GM23248 (cell line): ENCODE results near the gene EPHB3. TPM values are rescaled to one million over a fixed set of nuclear protein-coding genes. Genes with fewer than 3 reads are reported as not detected.
A peak's percentile ranks its signal among the peaks of the same experiment; 100 is the strongest.

Experiments used
- DNase-seq: peaks from one replicate; pipeline ENCODE4 v3.0.0-alpha.2; 2015
- H2AFZ ChIP-seq: fragments of 200-600 bp; sonication (generic); 2 replicates; pipeline ENCODE4 v1.6.1; 2016; ENCODE audit warnings: antibody characterized with exemption
- H3F3A ChIP-seq: fragments of 200-600 bp; sonication (generic); 2 replicates; pipeline ENCODE4 v1.6.1; 2016; ENCODE audit warnings: mild to moderate bottlenecking, antibody characterized with exemption, mixed run types; ENCODE audit not compliant: insufficient read depth
- H3K27ac ChIP-seq: fragments of 200-600 bp; sonication (generic); 2 replicates; pipeline ENCODE4 v1.5.1; 2016; ENCODE audit warnings: mild to moderate bottlenecking
- H3K27me3 ChIP-seq: fragments of 200-600 bp; sonication (generic); replicated peaks from 2 replicates; pipeline ENCODE4 v1.6.1; 2016; ENCODE audit warnings: mild to moderate bottlenecking; ENCODE audit not compliant: insufficient read depth
- H3K36me3 ChIP-seq: fragments of 200-600 bp; sonication (generic); 2 replicates; pipeline ENCODE4 v1.6.1; 2016; ENCODE audit warnings: low read depth, mild to moderate bottlenecking
- H3K4me1 ChIP-seq: fragments of 200-600 bp; sonication (generic); 2 replicates; pipeline ENCODE4 v1.6.1; 2016; ENCODE audit warnings: mild to moderate bottlenecking; ENCODE audit not compliant: insufficient read depth
- H3K4me2 ChIP-seq: fragments of 200-600 bp; sonication (generic); one replicate; pipeline ENCODE4 v1.6.1; 2016; ENCODE audit warnings: mild to moderate bottlenecking; ENCODE audit not compliant: unreplicated experiment
- H3K4me3 ChIP-seq: fragments of 200-600 bp; sonication (generic); 2 replicates; pipeline ENCODE4 v1.5.1; 2016; ENCODE audit warnings: mild to moderate bottlenecking
- H3K79me2 ChIP-seq: fragments of 200-600 bp; sonication (generic); 2 replicates; pipeline ENCODE4 v1.6.1; 2016; ENCODE audit warnings: mild to moderate bottlenecking; ENCODE audit not compliant: insufficient read depth
- H3K9ac ChIP-seq: fragments of 200-600 bp; sonication (generic); 2 replicates; pipeline ENCODE4 v1.6.1; 2016; ENCODE audit warnings: mild to moderate bottlenecking
- H3K9me2 ChIP-seq: fragments of 200-600 bp; sonication (generic); 2 replicates; pipeline ENCODE4 v1.6.1; 2016; ENCODE audit warnings: mixed run types, mild to moderate bottlenecking, moderate library complexity; ENCODE audit not compliant: insufficient read depth
- H3K9me3 ChIP-seq: fragments of 200-600 bp; sonication (generic); one replicate; pipeline ENCODE4 v1.6.1; 2017; ENCODE audit warnings: low read depth
- H4K20me1 ChIP-seq: fragments of 200-600 bp; sonication (generic); 2 replicates; pipeline ENCODE4 v1.6.0; 2016; ENCODE audit not compliant: insufficient read depth
- EZH2 ChIP-seq: fragments of 200-600 bp; sonication (generic); IDR thresholded peaks from 2 replicates; pipeline ENCODE4 v1.6.1; 2018; ENCODE audit warnings: antibody characterized with exemption, mild to moderate bottlenecking; ENCODE audit not compliant: insufficient read depth, poor library complexity, severe bottlenecking
- EZH2phosphoT487 ChIP-seq: fragments of 200-600 bp; sonication (generic); IDR thresholded peaks from 2 replicates; pipeline ENCODE4 v1.6.1; 2018; ENCODE audit warnings: antibody characterized with exemption, moderate library complexity, mild to moderate bottlenecking, low read depth; ENCODE audit not compliant: insufficient read depth
- WGBS, 2 experiments: methylation state at CpG; one replicate each; pipeline ENCODE4 v1.1.6; 2015 to 2017; ENCODE audit warnings: low lambda C conversion rate in 2 of 2, low coverage in 1 of 2; ENCODE audit errors: missing lambda C conversion rate in 2 of 2; 5-methylcytosine and 5-hydroxymethylcytosine counted together
- in situ Hi-C: fragments of 300-500 bp; cut with MboI; formaldehyde crosslinking; loops from 2 replicates; pipeline ENCODE4 v1.15.0; 2020
- polyA plus RNA-seq: library from polyadenylated mRNA; unstranded; fragments of >200 nt; fragmentation: Nextera tagmentation; extraction: Ambion mirVana; gene quantifications from 2 replicates; pipeline ENCODE4 v1.2.1, GENCODE V29; 2016
- total RNA-seq: library from RNA; depleted of rRNA; stranded (reverse); fragments of >200 nt; shearing (Covaris generic); gene quantifications from 2 replicates; pipeline ENCODE4 v1.2.3, GENCODE V29; 2014

The EPHB3 gene
- total and polyA plus RNA-seq, 2 experiments from 2014 or later = 1.7 to 3.0 TPM

- Histone ChIP-seq H3K79me2 (no peaks in the 10 kb centered on the region), H3K9ac (peak overlapping the region; percentile 63; the same call in 1 of the 2 replicates), H3K9me3 (no peaks in the 10 kb centered on the region), H3F3A (no peaks in the 10 kb centered on the region; the same call in 1 of the 2 replicates), H4K20me1 (no peaks in the 10 kb centered on the region), H3K4me1 (peaks cover 31% of the 10 kb centered on the region), H3K36me3 (no peaks in the 10 kb centered on the region), H3K4me2 (peak overlapping the region; percentile 79), H3K27ac (peak overlapping the region; percentile 66), H3K27me3 (no peaks in the 10 kb centered on the region), H3K4me3 (no peak overlapping the region), H3K9me2 (no peaks in the 10 kb centered on the region), H2AFZ (no peak overlapping the region)
- no peak for DNase-seq
- TF ChIP-seq EZH2 (no peak), EZH2phosphoT487 (no peak)
- WGBS, 2 experiments = 57 to 58% methylated on average over 14 of the region's 14 CpGs
- in situ Hi-C loops = no loop called here
Observed at GRCh38 chr3:184566441-184567414, 5.1 kb downstream of the EPHB3 start.

DNA sequence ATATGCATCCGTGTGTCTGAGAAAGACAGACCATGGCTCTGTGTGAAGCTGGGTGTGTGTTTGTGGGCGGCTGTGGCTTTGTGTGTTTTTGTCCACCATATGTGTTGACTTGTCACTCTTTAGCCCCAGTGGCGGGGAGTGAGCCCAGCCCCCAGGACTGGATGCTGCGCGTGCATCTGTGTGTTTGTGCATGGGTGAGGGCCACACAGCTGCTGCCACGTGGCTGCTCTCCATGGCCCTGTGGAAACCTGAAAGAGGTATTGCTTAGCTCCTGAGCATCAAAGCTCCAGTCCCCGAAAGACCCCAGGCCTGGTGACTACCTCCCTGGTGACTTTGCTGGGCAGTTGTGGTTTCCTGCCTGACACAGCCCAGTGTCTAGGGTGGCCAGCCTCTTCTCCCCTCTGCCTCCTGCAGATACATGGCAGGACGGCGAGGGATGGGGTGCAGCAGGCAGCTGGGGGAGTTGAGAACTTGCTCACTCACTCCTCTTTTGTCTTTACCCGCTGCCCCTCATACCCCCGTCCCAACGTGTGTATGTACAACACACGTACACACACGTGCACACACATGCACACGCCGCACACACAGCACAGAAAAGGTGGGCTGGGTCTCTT lies 6.5 kb downstream of the EPHB3 start:
- Histone ChIP-seq H3K79me2 (no peaks in the 10 kb centered on the region), H3K9me2 (no peaks in the 10 kb centered on the region), H3F3A (no peaks in the 10 kb centered on the region; the same call in 1 of the 2 replicates), H4K20me1 (no peaks in the 10 kb centered on the region), H3K27me3 (no peaks in the 10 kb centered on the region), H3K4me3 (peak overlapping the region; percentile 67), H3K36me3 (no peaks in the 10 kb centered on the region), H3K4me1 (peaks cover 28% of the 10 kb centered on the region), H3K9me3 (no peaks in the 10 kb centered on the region), H2AFZ (peak overlapping the region; percentile 72), H3K27ac (peak overlapping the region; percentile 52), H3K9ac (peak overlapping the region; percentile 70), H3K4me2 (peak overlapping the region; percentile 82)
- peak; percentile 38 for DNase-seq
- TF ChIP-seq EZH2phosphoT487 = no peak
- no peak for TF ChIP-seq EZH2
- in situ Hi-C loops = no loop called here
- 38 to 41% methylated on average over 16 of the region's 16 CpGs for WGBS, 2 experiments

DNA sequence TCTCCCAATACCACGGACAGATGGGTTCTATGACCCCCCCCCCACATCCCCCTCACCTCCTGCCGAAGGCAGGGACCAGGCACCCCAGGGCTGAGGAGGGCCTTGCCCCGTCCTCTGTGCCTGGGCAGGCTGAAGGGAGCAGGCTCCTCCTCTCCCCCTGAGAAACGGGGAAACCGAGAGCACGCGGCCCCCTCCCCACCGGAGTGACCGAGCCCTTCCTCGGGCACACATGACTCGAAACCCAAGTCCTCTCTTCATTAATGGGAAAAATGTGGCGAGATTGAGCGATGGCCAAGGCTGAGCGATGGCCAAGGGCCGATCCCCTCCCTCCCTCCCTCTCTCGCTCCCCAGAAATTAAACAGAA lies 7.0 kb downstream of the EPHB3 start:
- H3K9ac ChIP-seq = peak overlapping the region; percentile 70
- H3K4me2 ChIP-seq = peak overlapping the region; percentile 82
- no peaks in the 10 kb centered on the region for H3K79me2 ChIP-seq
- TF ChIP-seq EZH2 (no peak), EZH2phosphoT487 (no peak)
- H2AFZ ChIP-seq = peak overlapping the region; percentile 72
- H4K20me1 ChIP-seq = no peaks in the 10 kb centered on the region
- no peaks in the 10 kb centered on the region for H3K36me3 ChIP-seq
- no peaks in the 10 kb centered on the region for H3K9me3 ChIP-seq
- peak overlapping the region; percentile 67 for H3K4me3 ChIP-seq
- DNase-seq = no peak
- no peaks in the 10 kb centered on the region for H3K27me3 ChIP-seq
- no peaks in the 10 kb centered on the region for H3K9me2 ChIP-seq
- 1 to 2% methylated on average over 11 to 16 of the region's 16 CpGs for WGBS, 2 experiments
- H3K27ac ChIP-seq = peak overlapping the region; percentile 52
- H3K4me1 ChIP-seq = peaks cover 24% of the 10 kb centered on the region
- in situ Hi-C loops = no loop called here
- H3F3A ChIP-seq = no peaks in the 10 kb centered on the region; the same call in 1 of the 2 replicates

- Histone ChIP-seq H3K9me2 (no peaks in the 10 kb centered on the region), H3K27me3 (no peaks in the 10 kb centered on the region), H2AFZ (peak overlapping the region; percentile 72), H4K20me1 (no peaks in the 10 kb centered on the region), H3K36me3 (no peaks in the 10 kb centered on the region), H3K79me2 (no peaks in the 10 kb centered on the region), H3K27ac (peak overlapping the region; percentile 52), H3K4me2 (peak overlapping the region; percentile 82), H3F3A (no peaks in the 10 kb centered on the region; the same call in 1 of the 2 replicates), H3K4me1 (peaks cover 24% of the 10 kb centered on the region), H3K4me3 (peak overlapping the region; percentile 67), H3K9me3 (no peaks in the 10 kb centered on the region), H3K9ac (peak overlapping the region; percentile 70)
- DNase-seq = peak; percentile 97
- 2 to 7% methylated on average over 32 to 57 of the region's 68 CpGs for WGBS, 2 experiments
- TF ChIP-seq EZH2phosphoT487 (no peak), EZH2 (no peak)
- in situ Hi-C loops = no loop called here
Observed at GRCh38 chr3:184568924-184569829, 7.6 kb downstream of the EPHB3 start.
